ENCODE data around the gene PBRM1.

DNA sequence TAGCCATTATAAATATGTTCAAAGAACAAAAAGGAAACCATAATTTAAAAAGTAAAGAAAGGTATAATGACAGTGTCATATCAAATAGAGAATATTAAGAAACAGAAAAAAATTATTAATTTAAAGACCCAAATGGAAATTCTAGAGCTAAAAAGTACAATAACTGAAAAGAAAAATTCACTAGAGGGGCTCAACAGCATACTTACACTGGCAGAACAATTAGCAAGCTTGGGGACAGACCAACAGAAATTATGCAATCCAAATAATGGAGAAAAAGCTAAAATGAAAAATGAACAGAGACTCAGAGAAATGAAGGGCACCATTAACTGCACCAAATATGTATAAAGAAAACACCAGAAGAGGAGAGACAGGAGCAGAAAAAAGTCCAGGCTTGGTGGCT, 33.9 kb upstream of the PBRM1 start:
- TF ChIP-seq, protein P1, sequence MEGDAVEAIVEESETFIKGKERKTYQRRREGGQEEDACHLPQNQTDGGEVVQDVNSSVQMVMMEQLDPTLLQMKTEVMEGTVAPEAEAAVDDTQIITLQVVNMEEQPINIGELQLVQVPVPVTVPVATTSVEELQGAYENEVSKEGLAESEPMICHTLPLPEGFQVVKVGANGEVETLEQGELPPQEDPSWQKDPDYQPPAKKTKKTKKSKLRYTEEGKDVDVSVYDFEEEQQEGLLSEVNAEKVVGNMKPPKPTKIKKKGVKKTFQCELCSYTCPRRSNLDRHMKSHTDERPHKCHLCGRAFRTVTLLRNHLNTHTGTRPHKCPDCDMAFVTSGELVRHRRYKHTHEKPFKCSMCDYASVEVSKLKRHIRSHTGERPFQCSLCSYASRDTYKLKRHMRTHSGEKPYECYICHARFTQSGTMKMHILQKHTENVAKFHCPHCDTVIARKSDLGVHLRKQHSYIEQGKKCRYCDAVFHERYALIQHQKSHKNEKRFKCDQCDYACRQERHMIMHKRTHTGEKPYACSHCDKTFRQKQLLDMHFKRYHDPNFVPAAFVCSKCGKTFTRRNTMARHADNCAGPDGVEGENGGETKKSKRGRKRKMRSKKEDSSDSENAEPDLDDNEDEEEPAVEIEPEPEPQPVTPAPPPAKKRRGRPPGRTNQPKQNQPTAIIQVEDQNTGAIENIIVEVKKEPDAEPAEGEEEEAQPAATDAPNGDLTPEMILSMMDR (conservative IDR thresholded peaks at IDR 0.05 in 1 of 2, IDR thresholded peaks at IDR 0.05 in 1 of 2; ENCODE audit: low read depth in 1 of 2, low read length in 2 of 2), result no peak
- no peak for TF ChIP-seq EZH2 (IDR thresholded peaks at IDR 0.05; ENCODE audit: low read length, missing control alignments)

All from fibroblast of lung (primary cell).